ENCODE results near the gene ST8SIA2. TPM values are rescaled to one million over a fixed set of nuclear protein-coding genes. Genes with fewer than 3 reads are reported as not detected.

Gene ST8SIA2
- polyA plus RNA-seq, 1 of the 3 experiments (the other 2 are of a cell fraction): 0.05 TPM

DNA sequence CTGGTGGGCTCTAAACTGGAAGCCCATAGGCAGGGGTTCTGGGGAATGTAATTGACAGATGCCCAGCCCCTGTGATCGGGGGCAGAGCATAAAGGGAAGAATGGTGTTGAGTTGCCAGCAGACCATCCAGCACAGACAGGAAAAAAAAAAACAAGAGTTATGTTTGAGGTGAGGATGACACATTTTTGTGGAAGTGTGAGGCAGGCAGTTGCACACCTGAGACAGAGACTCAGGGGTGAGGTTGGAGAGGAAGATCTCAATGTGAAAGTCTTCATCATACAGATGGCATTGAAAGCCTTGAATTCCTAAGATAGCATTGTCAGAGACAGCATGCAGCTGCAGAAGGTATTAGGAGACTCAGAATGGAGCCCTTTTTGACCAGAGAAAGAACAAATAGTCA is 18.6 kb upstream of the ST8SIA2 start:
- no peak for DNase-seq
- no peaks in the 10 kb centered on the region for H3K79me2 ChIP-seq (ENCODE audit: insufficient read depth)
- no peaks in the 10 kb centered on the region for H3F3A ChIP-seq (replicated peaks; ENCODE audit: insufficient read depth)
- no peak overlapping the region for H3K27ac ChIP-seq (ENCODE audit: low read depth in 2 of 2, low read length in 1 of 2)
- POLR2A ChIA-PET: no interaction called here
- H3K9me2 ChIP-seq: no peaks in the 10 kb centered on the region
- H3K4me2 ChIP-seq: no peak overlapping the region
- H3K4me1 ChIP-seq (ENCODE audit: control insufficient read depth in 1 of 2, insufficient read depth in 2 of 2, low read depth in 1 of 2, low read length in 1 of 2): no peaks in the 10 kb centered on the region
- no peaks in the 10 kb centered on the region for H3K27me3 ChIP-seq (ENCODE audit: insufficient read depth)
- no peaks in the 10 kb centered on the region for H4K20me1 ChIP-seq (ENCODE audit: insufficient read depth)
- TF ChIP-seq FOSL2 (IDR thresholded peaks at IDR 0.05; ENCODE audit: borderline replicate concordance, low read depth): no peak
- no peak for TF ChIP-seq SIN3A (IDR thresholded peaks at IDR 0.05; ENCODE audit: borderline replicate concordance, low read depth, low read length)
- no peak for TF ChIP-seq FOXJ3 (CRISPR knock-in tag; IDR thresholded peaks at IDR 0.05)
- no peak for TF ChIP-seq FOXM1 (IDR thresholded peaks at IDR 0.05; ENCODE audit: low read depth)
- TF ChIP-seq, protein P1, sequence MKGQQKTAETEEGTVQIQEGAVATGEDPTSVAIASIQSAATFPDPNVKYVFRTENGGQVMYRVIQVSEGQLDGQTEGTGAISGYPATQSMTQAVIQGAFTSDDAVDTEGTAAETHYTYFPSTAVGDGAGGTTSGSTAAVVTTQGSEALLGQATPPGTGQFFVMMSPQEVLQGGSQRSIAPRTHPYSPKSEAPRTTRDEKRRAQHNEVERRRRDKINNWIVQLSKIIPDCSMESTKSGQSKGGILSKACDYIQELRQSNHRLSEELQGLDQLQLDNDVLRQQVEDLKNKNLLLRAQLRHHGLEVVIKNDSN (IDR thresholded peaks at IDR 0.05; ENCODE audit: borderline replicate concordance, low read depth): no peak
- TF ChIP-seq JUND (IDR thresholded peaks at IDR 0.05): no peak
- no peak for TF ChIP-seq NFIC (IDR thresholded peaks at IDR 0.05; ENCODE audit: borderline replicate concordance)
- no peak for TF ChIP-seq TCF12 (IDR thresholded peaks at IDR 0.05)
- no peak for TF ChIP-seq EZH2phosphoT487 (IDR thresholded peaks at IDR 0.05; ENCODE audit: borderline replicate concordance, low read depth)
- no peak for TF ChIP-seq GATA2 (CRISPR knock-in tag; IDR thresholded peaks at IDR 0.05)
- TF ChIP-seq, protein P2, sequence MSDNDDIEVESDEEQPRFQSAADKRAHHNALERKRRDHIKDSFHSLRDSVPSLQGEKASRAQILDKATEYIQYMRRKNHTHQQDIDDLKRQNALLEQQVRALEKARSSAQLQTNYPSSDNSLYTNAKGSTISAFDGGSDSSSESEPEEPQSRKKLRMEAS (IDR thresholded peaks at IDR 0.05; ENCODE audit: low read depth): no peak
- no peak for TF ChIP-seq RAD21 (IDR thresholded peaks at IDR 0.05; ENCODE audit: low read length)
- no peak for TF ChIP-seq CHD2 (IDR thresholded peaks at IDR 0.05; ENCODE audit: low read length, partially characterized antibody)
- TF ChIP-seq POLR2AphosphoS5 (IDR thresholded peaks at IDR 0.05; ENCODE audit: low read depth, low read length): no peak
- no peak for TF ChIP-seq MXI1 (IDR thresholded peaks at IDR 0.05; ENCODE audit: low read depth, low read length)
- TF ChIP-seq TEAD4 (IDR thresholded peaks at IDR 0.05; ENCODE audit: borderline replicate concordance, insufficient read depth): no peak
- TF ChIP-seq RFX5 (IDR thresholded peaks at IDR 0.05; ENCODE audit: low read length): no peak
- TF ChIP-seq, protein P3, sequence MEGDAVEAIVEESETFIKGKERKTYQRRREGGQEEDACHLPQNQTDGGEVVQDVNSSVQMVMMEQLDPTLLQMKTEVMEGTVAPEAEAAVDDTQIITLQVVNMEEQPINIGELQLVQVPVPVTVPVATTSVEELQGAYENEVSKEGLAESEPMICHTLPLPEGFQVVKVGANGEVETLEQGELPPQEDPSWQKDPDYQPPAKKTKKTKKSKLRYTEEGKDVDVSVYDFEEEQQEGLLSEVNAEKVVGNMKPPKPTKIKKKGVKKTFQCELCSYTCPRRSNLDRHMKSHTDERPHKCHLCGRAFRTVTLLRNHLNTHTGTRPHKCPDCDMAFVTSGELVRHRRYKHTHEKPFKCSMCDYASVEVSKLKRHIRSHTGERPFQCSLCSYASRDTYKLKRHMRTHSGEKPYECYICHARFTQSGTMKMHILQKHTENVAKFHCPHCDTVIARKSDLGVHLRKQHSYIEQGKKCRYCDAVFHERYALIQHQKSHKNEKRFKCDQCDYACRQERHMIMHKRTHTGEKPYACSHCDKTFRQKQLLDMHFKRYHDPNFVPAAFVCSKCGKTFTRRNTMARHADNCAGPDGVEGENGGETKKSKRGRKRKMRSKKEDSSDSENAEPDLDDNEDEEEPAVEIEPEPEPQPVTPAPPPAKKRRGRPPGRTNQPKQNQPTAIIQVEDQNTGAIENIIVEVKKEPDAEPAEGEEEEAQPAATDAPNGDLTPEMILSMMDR (IDR thresholded peaks at IDR 0.05): no peak
- TF ChIP-seq NRF1 (IDR thresholded peaks at IDR 0.05; ENCODE audit: low read depth, low read length): no peak
- TF ChIP-seq RXRA (IDR thresholded peaks at IDR 0.05; ENCODE audit: borderline replicate concordance, low read depth): no peak
- H3K4me3 ChIP-seq (ENCODE audit: low read depth in 2 of 2, low read length in 1 of 2): no peak overlapping the region
- 17% methylated on average over 1 of the region's 1 CpG for WGBS (ENCODE audit: low lambda C conversion rate)
- no peak overlapping the region for H2AFZ ChIP-seq (ENCODE audit: low read depth)
- no peaks in the 10 kb centered on the region for H3K36me3 ChIP-seq (replicated peaks in 1 of 2; ENCODE audit: control insufficient read depth in 1 of 2, insufficient read depth in 2 of 2, low read length in 1 of 2)
- no peaks in the 10 kb centered on the region; the same call in 1 of the 2 replicates for H3K9me3 ChIP-seq
- no peak overlapping the region for H3K9ac ChIP-seq
- CTCF ChIA-PET: no interaction called here
